ENCODE results near the gene LASP1.

LASP1 gene

GRCh38 chr17:38889745-38890409, 20.0 kb downstream of the LASP1 start:
- no peak for DNase-seq

- no peak for DNase-seq
Measured at GRCh38 chr17:38890410-38890746, 20.5 kb downstream of the LASP1 start.

GRCh38 chr17:38891441-38891840, 21.6 kb downstream of the LASP1 start:
- no peak for DNase-seq

- DNase-seq = no peak
Measured at GRCh38 chr17:38892083-38892482, 22.2 kb downstream of the LASP1 start.

GRCh38 chr17:38892620-38893019, 22.8 kb downstream of the LASP1 start:
- DNase-seq = no peak

GRCh38 chr17:38893113-38893512, 23.3 kb downstream of the LASP1 start:
- no peak for DNase-seq

- no peak for DNase-seq
Measured at GRCh38 chr17:38893607-38894006, 23.7 kb downstream of the LASP1 start.

- DNase-seq = no peak
Measured at GRCh38 chr17:38894276-38894675, 24.4 kb downstream of the LASP1 start.

- no peak for DNase-seq
Measured at GRCh38 chr17:38896346-38896954, 26.6 kb downstream of the LASP1 start.

- no peak for DNase-seq
Measured at GRCh38 chr17:38897176-38897575, 27.3 kb downstream of the LASP1 start.

GRCh38 chr17:38897671-38898290, 27.9 kb downstream of the LASP1 start:
- DNase-seq = no peak

GRCh38 chr17:38898291-38898679, 28.4 kb downstream of the LASP1 start:
- DNase-seq = no peak

- DNase-seq = no peak
Measured at GRCh38 chr17:38898812-38899348, 29.0 kb downstream of the LASP1 start.

GRCh38 chr17:38899421-38899820, 29.6 kb downstream of the LASP1 start:
- DNase-seq = no peak

GRCh38 chr17:38900978-38901656, 31.3 kb downstream of the LASP1 start:
- DNase-seq = no peak

- DNase-seq = no peak
Measured at GRCh38 chr17:38903404-38903803, 33.5 kb downstream of the LASP1 start.

- DNase-seq = no peak
Measured at GRCh38 chr17:38904892-38905291, 35.0 kb downstream of the LASP1 start.

GRCh38 chr17:38905375-38905774, 35.5 kb downstream of the LASP1 start:
- DNase-seq = no peak

GRCh38 chr17:38906460-38907228, 36.8 kb downstream of the LASP1 start:
- no peak for DNase-seq

GRCh38 chr17:38907930-38908675, 38.2 kb downstream of the LASP1 start:
- no peak for DNase-seq

GRCh38 chr17:38908676-38909181, 38.9 kb downstream of the LASP1 start:
- no peak for DNase-seq

- DNase-seq = no peak
Measured at GRCh38 chr17:38910325-38910724, 40.5 kb downstream of the LASP1 start.

Measured in DMS53 (cell line).